ENCODE measurements around the gene CEACAM1.
"Not testable (repeated sequence)": the region's sequence is repeated elsewhere in the genome, so short reads cannot be mapped to it uniquely, and the experiment has no call there.

CEACAM1 gene

GRCh38 chr19:42528354-42529247, at the start of gene CEACAM1:
Gene CEACAM1 (minus strand): TSS chr19:42528481. CDS start chr19:42528374, 107 bp downstream.
- DNase-seq = peak in 1 of 56 donors; percentile 7

GRCh38 chr19:42577016-42577415, 48.7 kb upstream of the CEACAM1 start:
- DNase-seq = no peak

GRCh38 chr19:42576241-42576640, 48.0 kb upstream of the CEACAM1 start:
- no peak for DNase-seq

- no peak for DNase-seq
Measured at GRCh38 chr19:42573642-42574041, 45.4 kb upstream of the CEACAM1 start.

GRCh38 chr19:42571116-42571515, 42.8 kb upstream of the CEACAM1 start:
- no peak for DNase-seq

GRCh38 chr19:42569193-42569592, 40.9 kb upstream of the CEACAM1 start:
- DNase-seq = no peak

- peak in 3 of 56 donors; percentile 0 to 10 (median 3) for DNase-seq
Measured at GRCh38 chr19:42568006-42568405, 39.7 kb upstream of the CEACAM1 start.

- DNase-seq = no peak
Measured at GRCh38 chr19:42567567-42567966, 39.3 kb upstream of the CEACAM1 start.

- DNase-seq = peak in 31 of 56 donors; percentile 2 to 59 (median 16)
Measured at GRCh38 chr19:42563352-42564210, 35.3 kb upstream of the CEACAM1 start.

- no peak for DNase-seq
Measured at GRCh38 chr19:42561512-42561911, 33.2 kb upstream of the CEACAM1 start.

GRCh38 chr19:42560731-42561130, 32.5 kb upstream of the CEACAM1 start:
- no peak for DNase-seq

- DNase-seq = no peak
Measured at GRCh38 chr19:42558450-42559150, 30.3 kb upstream of the CEACAM1 start.

GRCh38 chr19:42557386-42557871, 29.1 kb upstream of the CEACAM1 start:
- not testable (repeated sequence) for DNase-seq

GRCh38 chr19:42555801-42556200, 27.5 kb upstream of the CEACAM1 start:
- DNase-seq = peak in 3 of 56 donors; percentile 10 to 39 (median 20)

GRCh38 chr19:42555317-42555716, 27.0 kb upstream of the CEACAM1 start:
- DNase-seq = peak in 8 of 56 donors; percentile 4 to 40 (median 14)

GRCh38 chr19:42554046-42554575, 25.8 kb upstream of the CEACAM1 start:
- no peak for DNase-seq

- DNase-seq = peak in 1 of 56 donors; percentile 5
Measured at GRCh38 chr19:42553292-42554045, 25.2 kb upstream of the CEACAM1 start.

GRCh38 chr19:42552086-42553065, 24.1 kb upstream of the CEACAM1 start:
- DNase-seq = no peak

- DNase-seq = not testable (repeated sequence)
Measured at GRCh38 chr19:42550521-42550920, 22.2 kb upstream of the CEACAM1 start.

Data from nucleus accumbens (tissue), 56 donors.